ENCODE results near the gene VSX2. TPM values are rescaled to one million over a fixed set of nuclear protein-coding genes. Genes with fewer than 3 reads are reported as not detected.

VSX2 gene
- total and polyA plus RNA-seq, 2 donors (not counting 1 experiment from before 2014, with no cell fraction given) = not detected

DNA sequence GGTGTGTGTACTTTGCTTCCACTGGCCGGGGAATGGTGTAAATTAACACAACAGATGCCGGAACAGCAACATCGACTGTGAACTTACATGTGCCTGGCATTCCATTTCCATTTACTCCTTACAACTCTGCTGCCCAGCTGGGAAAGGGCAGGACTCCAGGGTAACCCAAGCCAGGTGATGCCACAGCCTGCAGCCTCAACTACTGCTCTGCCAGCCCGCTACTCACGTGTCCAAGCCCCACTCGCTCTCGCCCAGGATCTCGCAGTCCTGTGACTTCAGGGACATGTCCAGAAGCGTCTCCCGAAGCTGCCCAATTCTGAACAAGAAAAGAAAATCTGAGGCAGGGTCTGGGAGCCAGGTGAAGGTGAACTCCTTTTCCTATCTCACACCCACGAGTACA is 52.8 kb downstream of the VSX2 start:
- H3K4me1 Mint-ChIP-seq = peaks cover 1% of the 10 kb centered on the region
- no peaks in the 10 kb centered on the region for H3K9me3 Mint-ChIP-seq (ENCODE audit: insufficient read depth)
- H3K36me3 ChIP-seq (replicated peaks in 1 of 2; ENCODE audit: control extremely low read depth in 1 of 2, control insufficient read depth in 1 of 2, extremely low read depth in 1 of 2, insufficient read depth in 2 of 2, low read length in 1 of 2) = peaks cover 0 to 79% of the 10 kb centered on the region in 2 experiments
- H3K79me2 ChIP-seq (ENCODE audit: control insufficient read depth, insufficient read depth, low read length) = peaks cover 9% of the 10 kb centered on the region
- peaks cover 14% of the 10 kb centered on the region for H4K20me1 ChIP-seq (ENCODE audit: control insufficient read depth, insufficient read depth, low read length, poor library complexity, severe bottlenecking)
- CTCF ChIA-PET = interaction anchor here (3.0 kb wide), 1 partner anchor 11 kb away, joined by 10 read pairs; the partner anchor contains the start of gene ABCD4
- intact Hi-C loops (cut with micrococcal nuclease) = no loop called here
- H3K27ac Mint-ChIP-seq = no peak overlapping the region
- TF ChIP-seq, protein P1, sequence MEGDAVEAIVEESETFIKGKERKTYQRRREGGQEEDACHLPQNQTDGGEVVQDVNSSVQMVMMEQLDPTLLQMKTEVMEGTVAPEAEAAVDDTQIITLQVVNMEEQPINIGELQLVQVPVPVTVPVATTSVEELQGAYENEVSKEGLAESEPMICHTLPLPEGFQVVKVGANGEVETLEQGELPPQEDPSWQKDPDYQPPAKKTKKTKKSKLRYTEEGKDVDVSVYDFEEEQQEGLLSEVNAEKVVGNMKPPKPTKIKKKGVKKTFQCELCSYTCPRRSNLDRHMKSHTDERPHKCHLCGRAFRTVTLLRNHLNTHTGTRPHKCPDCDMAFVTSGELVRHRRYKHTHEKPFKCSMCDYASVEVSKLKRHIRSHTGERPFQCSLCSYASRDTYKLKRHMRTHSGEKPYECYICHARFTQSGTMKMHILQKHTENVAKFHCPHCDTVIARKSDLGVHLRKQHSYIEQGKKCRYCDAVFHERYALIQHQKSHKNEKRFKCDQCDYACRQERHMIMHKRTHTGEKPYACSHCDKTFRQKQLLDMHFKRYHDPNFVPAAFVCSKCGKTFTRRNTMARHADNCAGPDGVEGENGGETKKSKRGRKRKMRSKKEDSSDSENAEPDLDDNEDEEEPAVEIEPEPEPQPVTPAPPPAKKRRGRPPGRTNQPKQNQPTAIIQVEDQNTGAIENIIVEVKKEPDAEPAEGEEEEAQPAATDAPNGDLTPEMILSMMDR (IDR thresholded peaks at IDR 0.05) = no peak
- DNase-seq (no peak), ATAC-seq (ENCODE audit: low read depth) (no peak)
- H3K4me3 Mint-ChIP-seq = no peak overlapping the region
- H3K9me3 ChIP-seq (ENCODE audit: control extremely low read depth in 1 of 3, control insufficient read depth in 2 of 3, insufficient read depth in 1 of 3, low read length in 2 of 3) = no peaks in the 10 kb centered on the region
- H3K27me3 ChIP-seq (replicated peaks in 1 of 4; ENCODE audit: control extremely low read depth in 1 of 4, control insufficient read depth in 3 of 4, insufficient read depth in 4 of 4, low read length in 3 of 4) = no peaks in the 10 kb centered on the region
- H3K4me3 ChIP-seq (ENCODE audit: control extremely low read depth in 1 of 5, extremely low read depth in 1 of 5, insufficient read depth in 1 of 5, low read depth in 2 of 5, low read length in 4 of 5) = no peak overlapping the region
- no peaks in the 10 kb centered on the region for H3K4me1 ChIP-seq (ENCODE audit: control insufficient read depth in 2 of 2, insufficient read depth in 2 of 2, low read length in 2 of 2)
- no peak overlapping the region for H3K27ac ChIP-seq (ENCODE audit: low read length in 2 of 2)
- H2AFZ ChIP-seq (ENCODE audit: insufficient read depth, low read depth, low read length, poor library complexity, severe bottlenecking) = no peak overlapping the region
- no peaks in the 10 kb centered on the region for H3K27me3 Mint-ChIP-seq
- 95% methylated on average over 8 of the region's 11 CpGs for WGBS (ENCODE audit: insufficient coverage)
- no peak overlapping the region for H3K9ac ChIP-seq (ENCODE audit: low read length)
- POLR2A ChIA-PET = no interaction called here
- H3K4me2 ChIP-seq (replicated peaks; ENCODE audit: low read depth, low read length, poor library complexity, severe bottlenecking) = no peak overlapping the region

DNA sequence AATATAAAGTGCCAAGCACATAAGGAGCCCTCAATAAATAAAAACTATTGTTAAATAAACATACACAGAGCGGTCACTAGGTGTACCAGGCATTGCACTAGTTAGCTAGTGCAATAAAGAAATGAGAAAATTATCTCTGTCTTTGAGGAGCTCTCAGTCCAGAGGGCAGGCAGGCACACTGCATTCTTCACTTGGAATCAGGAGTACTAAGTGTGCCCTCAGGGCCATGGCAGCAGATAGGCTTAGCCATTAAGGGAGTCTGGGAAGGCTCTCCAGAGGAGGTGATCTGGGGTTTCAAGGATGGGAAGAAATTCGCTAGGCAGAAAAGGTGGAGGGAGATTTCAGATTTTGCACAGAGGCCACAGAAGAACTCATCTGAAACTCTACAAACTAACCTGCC is 54.4 kb downstream of the VSX2 start:
- POLR2A ChIA-PET = no interaction called here
- peaks cover 1% of the 10 kb centered on the region for H3K4me1 Mint-ChIP-seq
- peaks cover 9% of the 10 kb centered on the region for H3K79me2 ChIP-seq (ENCODE audit: control insufficient read depth, insufficient read depth, low read length)
- H3K9me3 Mint-ChIP-seq (ENCODE audit: insufficient read depth) = no peaks in the 10 kb centered on the region
- H3K9me3 ChIP-seq (ENCODE audit: control extremely low read depth in 1 of 3, control insufficient read depth in 2 of 3, insufficient read depth in 1 of 3, low read length in 2 of 3) = no peaks in the 10 kb centered on the region
- WGBS (ENCODE audit: insufficient coverage) = no CpG with 5 or more reads among the region's 2 CpGs
- H2AFZ ChIP-seq (ENCODE audit: insufficient read depth, low read depth, low read length, poor library complexity, severe bottlenecking) = no peak overlapping the region
- H3K4me1 ChIP-seq (ENCODE audit: control insufficient read depth in 2 of 2, insufficient read depth in 2 of 2, low read length in 2 of 2) = no peaks in the 10 kb centered on the region
- H4K20me1 ChIP-seq (ENCODE audit: control insufficient read depth, insufficient read depth, low read length, poor library complexity, severe bottlenecking) = peaks cover 14% of the 10 kb centered on the region
- no peak for DNase-seq
- H3K27ac ChIP-seq (ENCODE audit: low read length in 2 of 2) = no peak overlapping the region
- H3K4me3 Mint-ChIP-seq = no peak overlapping the region
- intact Hi-C loops (cut with micrococcal nuclease) = no loop called here
- H3K27me3 ChIP-seq (replicated peaks in 1 of 4; ENCODE audit: control extremely low read depth in 1 of 4, control insufficient read depth in 3 of 4, insufficient read depth in 4 of 4, low read length in 3 of 4) = no peaks in the 10 kb centered on the region
- H3K27ac Mint-ChIP-seq = no peak overlapping the region
- CTCF ChIA-PET = interaction anchor here (1.0 to 3.0 kb wide), 3 partner anchors 9 to 15 kb away, joined by 3 to 10 read pairs (median 4); partner anchors contain the start of gene ABCD4
- no peak for TF ChIP-seq EZH2 (IDR thresholded peaks at IDR 0.05; ENCODE audit: borderline replicate concordance, insufficient read depth, low read depth, low read length, poor library complexity, severe bottlenecking)
- TF ChIP-seq, protein P1 (IDR thresholded peaks at IDR 0.05) = no peak
- H3K4me3 ChIP-seq (ENCODE audit: control extremely low read depth in 1 of 5, extremely low read depth in 1 of 5, insufficient read depth in 1 of 5, low read depth in 2 of 5, low read length in 4 of 5) = no peak overlapping the region
- H3K36me3 ChIP-seq (replicated peaks in 1 of 2; ENCODE audit: control extremely low read depth in 1 of 2, control insufficient read depth in 1 of 2, extremely low read depth in 1 of 2, insufficient read depth in 2 of 2, low read length in 1 of 2) = peaks cover under 1 to 79% of the 10 kb centered on the region in 2 experiments
- no peak overlapping the region for H3K9ac ChIP-seq (ENCODE audit: low read length)
- no peak overlapping the region for H3K4me2 ChIP-seq (replicated peaks; ENCODE audit: low read depth, low read length, poor library complexity, severe bottlenecking)
- H3K27me3 Mint-ChIP-seq = no peaks in the 10 kb centered on the region
- no peak for ATAC-seq (ENCODE audit: low read depth)
